C4-2B (cell line): ENCODE results near the gene COL28A1.

Source experiments
- ZFX ChIP-seq: fragments of 450-650 bp; IDR thresholded peaks from 2 replicates; pipeline ENCODE4 v1.6.1; 2017
- TF ChIP-seq, protein P1 (sequence below): fragments of 450-650 bp; conservative IDR thresholded peaks from 2 replicates; pipeline ENCODE4 v1.5.1; 2017; ENCODE audit warnings: mild to moderate bottlenecking

DNA sequence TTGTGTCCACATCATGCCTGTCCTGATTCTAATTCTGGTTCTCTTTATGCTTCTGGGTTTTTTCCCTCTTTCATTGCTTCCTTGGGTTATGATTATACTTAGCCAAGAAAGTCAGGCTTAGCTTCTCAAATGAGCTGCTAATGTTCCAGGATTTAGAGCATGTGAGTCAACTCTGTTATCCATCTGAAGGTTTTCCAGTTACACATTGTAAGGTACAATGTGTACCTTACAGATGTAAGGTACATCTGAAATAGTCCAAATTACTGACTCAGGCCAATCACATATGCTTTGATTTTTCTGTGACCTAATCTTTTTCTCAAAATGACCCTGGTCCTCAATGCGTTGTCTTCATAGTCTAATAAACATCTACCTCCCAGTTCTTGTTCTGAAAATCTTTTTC is 17.7 kb upstream of the COL28A1 start:
- TF ChIP-seq, protein P1, sequence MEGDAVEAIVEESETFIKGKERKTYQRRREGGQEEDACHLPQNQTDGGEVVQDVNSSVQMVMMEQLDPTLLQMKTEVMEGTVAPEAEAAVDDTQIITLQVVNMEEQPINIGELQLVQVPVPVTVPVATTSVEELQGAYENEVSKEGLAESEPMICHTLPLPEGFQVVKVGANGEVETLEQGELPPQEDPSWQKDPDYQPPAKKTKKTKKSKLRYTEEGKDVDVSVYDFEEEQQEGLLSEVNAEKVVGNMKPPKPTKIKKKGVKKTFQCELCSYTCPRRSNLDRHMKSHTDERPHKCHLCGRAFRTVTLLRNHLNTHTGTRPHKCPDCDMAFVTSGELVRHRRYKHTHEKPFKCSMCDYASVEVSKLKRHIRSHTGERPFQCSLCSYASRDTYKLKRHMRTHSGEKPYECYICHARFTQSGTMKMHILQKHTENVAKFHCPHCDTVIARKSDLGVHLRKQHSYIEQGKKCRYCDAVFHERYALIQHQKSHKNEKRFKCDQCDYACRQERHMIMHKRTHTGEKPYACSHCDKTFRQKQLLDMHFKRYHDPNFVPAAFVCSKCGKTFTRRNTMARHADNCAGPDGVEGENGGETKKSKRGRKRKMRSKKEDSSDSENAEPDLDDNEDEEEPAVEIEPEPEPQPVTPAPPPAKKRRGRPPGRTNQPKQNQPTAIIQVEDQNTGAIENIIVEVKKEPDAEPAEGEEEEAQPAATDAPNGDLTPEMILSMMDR, result no peak
- no peak for TF ChIP-seq ZFX
